Astrocyte of the hippocampus (primary cell): Measurements from ENCODE around the gene PSMD13.
"Not testable (repeated sequence)": the region's sequence is repeated elsewhere in the genome, so short reads cannot be mapped to it uniquely, and the experiment has no call there.

ENCODE experiments used
- DNase-seq: peaks from one replicate; pipeline ENCODE4 v3.0.0; 2011; ENCODE audit warnings: low read depth, low spot score

Gene PSMD13

DNA sequence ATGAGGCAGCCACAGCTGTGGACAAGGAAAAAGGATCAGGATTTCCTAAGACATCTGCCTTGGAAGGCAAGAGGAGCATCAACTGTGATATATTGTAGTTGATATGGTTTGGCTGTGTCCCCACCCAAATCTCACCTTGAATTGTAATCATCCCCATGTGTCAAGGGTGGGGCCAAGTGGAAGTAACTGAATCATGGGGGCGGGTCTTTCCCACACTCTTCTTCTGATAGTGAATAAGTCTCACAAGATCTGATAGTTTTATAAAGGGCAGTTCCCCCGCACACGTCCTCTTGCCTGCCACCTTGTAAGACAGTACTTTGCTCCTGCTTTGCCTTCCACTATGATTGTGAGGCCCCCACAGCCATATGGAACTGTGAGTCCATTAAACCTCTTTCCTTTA lies 19.1 kb upstream of the PSMD13 start:
- no peak for DNase-seq

DNA sequence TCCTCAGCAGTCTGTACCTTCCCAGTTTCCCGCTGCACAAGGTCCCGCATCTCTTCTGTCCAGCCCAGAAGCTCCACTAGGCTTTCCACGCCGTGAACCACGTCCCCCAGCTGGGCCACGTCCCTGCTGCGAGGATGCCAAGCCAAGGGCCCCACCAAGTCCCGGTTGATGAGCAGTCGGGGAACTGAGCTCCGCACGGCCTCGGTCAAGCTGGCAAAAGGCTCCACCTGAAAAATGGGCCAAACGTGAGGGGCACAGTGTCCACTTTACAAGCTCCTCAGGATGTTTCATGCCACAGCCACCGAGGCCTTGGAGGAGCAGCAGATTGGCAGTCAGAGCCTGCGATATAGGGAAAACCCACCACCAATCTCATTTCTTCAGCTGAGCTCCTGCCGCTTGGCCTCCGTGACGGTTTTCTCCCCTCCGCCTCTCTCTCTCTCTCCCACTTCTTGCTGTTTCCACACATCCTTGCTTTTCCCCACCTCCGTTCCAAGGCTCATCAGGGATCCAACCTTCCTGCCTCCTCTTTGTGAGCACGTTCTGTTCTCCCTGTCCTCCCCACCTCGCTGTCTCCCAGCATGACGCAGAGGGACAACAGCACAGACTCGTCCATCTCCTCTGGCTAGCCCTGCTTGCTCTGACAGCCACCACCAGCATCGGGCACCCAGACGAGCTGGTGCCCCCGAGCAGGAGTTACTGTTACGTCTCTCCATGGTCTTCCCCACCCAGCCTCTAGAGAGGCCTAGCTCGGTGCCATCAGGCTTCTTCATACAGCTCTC lies 17.8 kb upstream of the PSMD13 start:
- no peak for DNase-seq

DNA sequence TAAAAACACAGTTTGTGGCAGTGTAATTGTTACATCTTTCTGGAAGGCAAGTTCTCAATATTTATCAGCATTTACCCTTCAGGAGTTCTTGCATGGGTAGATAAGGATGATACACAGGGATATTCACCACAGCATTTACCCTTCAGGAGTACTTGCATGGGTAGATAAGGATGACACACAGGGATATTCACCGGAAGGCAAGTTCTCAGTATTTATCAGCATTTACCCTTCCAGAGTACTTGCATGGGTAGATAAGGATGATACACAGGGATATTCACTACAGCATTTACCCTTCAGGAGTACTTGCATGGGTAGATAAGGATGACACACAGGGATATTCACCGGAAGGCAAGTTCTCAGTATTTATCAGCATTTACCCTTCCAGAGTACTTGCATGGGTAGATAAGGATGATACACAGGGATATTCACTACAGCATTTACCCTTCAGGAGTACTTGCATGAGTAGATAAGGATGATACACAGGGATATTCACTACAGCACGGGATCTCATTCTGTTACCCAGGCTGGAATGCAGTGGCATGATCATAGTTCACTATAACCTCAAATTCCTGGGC lies 16.0 kb upstream of the PSMD13 start:
- not testable (repeated sequence) for DNase-seq

DNA sequence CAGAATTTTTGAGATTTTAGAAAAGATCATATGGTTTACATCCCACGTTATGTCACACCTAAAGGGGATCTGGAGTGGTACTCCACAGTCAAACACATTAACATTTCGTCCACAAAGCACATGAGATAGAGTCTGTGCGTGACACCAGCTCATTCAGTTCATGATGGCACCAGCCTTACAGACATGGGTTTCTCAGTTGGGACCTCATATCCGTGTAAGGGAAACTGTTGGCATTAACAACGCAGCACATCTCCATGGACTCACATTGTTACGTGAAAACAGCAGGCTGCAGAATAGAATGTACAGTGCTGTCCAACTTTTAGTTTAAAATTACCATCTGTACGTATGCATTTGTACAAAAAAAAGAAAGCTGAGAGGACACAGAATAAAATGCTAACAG lies 15.2 kb upstream of the PSMD13 start:
- DNase-seq, result no peak

DNA sequence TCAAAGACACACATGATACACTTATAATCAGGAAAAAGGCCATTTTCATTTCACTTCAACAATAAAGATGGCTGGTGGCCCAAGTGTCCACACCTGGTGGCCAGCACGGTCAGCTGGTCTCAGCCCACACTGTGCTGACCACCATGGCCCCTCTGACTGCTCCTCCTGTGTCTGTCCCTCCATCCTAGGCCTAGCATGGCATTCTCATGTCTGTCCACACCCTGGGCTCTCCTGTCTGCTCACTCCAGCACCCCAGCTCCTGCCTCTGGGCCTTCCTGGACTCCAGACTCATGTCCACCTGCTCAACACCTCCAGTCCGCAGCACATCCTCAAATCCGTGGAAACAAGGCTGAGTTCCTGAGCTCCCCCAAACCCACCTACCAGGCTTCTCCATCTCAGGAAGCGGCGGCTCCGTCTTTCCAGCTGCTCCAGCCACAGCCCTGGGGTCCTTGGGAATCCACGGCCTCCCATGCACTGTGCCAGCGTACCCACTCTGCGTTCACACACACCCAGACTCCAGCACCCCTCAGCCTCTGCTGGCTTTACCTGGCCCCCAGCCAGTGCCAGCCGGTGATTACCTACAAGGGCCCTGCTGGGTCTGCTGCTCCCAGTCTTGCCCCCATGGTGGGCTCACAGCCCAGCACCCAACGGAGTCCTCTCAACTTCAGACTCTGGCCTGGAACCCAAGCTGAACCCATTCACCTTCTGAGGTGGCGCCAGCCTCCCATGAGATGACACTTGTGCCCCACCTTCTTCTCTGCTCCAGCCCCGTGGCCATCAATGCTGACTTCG lies 14.6 kb upstream of the PSMD13 start:
- no peak for DNase-seq

DNA sequence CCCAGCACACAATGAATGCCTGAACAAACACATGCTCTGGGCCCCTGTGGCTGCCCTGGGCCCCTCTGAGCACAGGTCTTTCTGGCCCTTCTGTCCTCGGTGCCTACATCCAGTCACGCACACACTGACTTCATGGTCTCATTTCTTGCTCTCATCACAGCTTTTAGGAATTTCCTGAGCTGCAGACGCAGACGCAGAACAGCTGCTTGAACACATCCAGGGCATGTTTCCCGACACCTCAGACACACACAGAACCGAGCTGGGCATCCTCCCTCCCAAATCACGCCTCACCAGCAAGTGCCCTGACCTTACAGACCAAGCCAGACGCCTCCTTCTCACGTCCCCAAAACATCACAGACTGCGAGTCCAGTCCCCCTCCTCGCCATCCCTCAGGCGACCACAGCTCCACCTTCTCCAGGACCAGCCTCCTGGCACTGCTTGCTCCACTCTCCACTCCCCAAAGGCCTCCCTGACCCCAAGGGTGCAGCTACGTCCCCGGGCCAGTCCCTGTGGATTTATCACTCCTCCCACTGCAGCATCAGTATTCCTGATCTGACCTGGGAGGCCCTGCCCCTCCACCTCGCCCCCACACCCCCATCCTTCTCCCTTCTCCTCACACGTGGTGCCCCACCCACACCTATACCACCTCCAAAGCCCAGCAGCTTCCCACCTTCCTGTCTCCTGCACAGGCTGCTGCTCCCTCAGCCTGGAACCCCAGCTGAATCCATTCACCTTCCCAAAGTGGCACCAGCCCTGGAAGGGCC lies 13.6 kb upstream of the PSMD13 start:
- no peak for DNase-seq

DNA sequence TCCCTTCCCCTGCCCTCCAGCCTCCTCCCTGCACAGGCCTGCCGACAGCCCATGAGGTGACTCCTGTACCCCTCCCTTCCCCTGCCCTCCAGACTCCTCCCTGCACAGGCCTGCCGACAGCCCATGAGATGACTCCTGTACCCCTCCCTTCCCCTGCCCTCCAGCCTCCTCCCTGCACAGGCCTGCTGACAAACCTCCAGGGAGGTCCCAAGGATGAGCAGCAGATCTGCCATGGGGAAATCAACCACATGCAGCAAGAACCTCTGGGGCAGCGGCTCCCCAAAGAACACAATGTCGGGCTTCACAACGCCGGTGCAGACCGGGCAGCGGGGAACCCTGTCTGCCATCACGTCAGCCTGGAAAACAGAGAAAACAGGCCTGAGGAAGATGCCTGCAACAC lies 12.9 kb upstream of the PSMD13 start:
- no peak for DNase-seq

DNA sequence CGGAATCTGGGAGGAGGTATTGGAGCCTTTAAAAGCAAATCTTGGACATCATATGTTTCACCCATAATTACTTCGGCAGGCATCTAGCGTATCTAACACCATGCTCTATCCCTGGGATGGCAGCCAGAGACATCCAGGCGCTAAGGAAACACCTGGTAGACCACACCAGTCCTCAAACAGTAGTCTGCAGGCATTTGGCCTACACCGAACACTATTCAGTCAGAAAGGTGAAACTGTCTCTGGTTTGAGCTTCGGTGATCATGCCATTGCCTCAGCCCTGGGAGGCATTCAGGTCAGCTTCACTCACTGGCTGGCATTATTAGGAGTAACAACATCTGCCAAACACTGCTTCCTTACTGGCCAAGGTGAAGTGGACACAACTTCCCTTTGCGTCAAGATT lies 12.4 kb upstream of the PSMD13 start:
- no peak for DNase-seq

DNA sequence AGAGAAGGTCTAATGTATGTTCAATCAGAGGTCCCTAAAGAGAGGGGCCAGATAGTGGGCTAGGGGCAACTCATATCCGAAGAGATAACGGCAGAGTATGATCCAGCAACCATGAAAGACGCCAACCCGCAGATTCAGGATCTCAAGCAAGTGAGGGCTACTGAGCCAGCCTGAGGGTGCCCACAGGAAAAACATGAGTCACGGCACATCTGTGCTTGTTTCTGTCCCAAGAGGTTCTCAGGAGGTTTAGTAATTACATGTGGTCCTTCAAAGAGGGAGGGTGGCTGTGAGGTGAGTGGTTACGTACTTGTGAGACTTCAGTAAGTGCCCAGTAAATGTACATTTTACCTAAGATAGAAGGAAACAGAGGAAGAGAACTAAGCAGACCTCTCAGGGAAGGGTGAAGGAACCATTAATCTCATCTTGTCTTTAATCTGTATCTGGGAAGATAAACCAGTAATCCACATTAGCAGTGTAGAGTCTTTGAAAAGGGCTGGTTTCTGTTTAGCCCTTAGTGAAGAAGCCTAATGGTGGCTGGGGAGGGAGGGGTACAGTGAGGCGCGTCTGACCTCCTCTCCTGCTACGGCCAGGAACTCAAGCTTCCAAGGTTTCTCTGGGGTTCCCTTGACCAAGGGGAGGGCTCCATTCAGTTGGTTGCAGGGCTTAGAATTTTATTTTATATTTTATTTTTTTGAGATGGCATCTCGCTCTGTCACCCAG lies 10.9 kb upstream of the PSMD13 start:
- DNase-seq, result no peak

DNA sequence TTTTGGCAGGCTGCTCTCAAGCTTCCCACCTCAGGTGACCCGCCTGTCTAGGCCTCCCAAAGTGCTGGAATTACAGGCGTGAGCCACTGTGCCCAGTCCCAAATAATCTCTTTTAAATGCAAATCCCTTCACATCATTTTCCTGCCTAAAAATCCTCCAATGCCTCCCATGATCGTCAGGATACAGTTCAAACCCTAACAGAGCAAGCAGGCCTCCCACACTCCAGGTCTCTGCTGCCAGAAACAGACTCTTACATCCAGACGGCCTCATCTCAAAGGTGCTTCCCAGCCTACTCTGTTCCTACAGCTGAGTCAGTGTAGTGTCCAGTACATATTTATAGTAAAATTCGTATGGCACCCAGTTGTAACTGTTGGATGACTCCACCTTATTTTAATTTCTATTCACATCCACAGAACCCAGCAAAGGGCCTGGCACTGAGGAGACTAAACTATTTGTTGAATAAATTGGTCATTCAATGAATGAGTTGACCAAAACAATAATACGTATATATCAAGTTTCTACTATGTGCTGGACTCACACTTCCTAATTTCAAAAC lies 8.9 kb upstream of the PSMD13 start:
- no peak for DNase-seq

DNA sequence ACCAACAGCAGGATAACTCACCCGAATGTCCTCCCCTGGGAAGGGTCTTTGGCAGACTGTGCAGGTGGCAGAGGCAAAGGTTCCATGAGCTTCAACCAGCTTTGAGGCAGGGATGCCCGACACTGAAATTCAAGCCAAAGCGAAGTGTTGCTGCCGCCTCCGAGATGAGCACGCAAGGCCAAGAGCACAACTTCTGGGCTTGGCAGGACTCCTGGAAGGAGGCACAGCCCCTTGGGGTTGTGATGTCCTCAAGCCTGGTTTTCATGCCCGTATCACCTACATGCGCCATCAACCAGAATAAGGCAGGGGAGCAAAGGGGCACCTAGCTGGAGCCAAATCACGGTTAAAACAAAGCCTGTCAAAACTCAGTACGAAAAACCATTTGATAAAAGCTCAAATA lies 6.3 kb upstream of the PSMD13 start:
- no peak for DNase-seq

DNA sequence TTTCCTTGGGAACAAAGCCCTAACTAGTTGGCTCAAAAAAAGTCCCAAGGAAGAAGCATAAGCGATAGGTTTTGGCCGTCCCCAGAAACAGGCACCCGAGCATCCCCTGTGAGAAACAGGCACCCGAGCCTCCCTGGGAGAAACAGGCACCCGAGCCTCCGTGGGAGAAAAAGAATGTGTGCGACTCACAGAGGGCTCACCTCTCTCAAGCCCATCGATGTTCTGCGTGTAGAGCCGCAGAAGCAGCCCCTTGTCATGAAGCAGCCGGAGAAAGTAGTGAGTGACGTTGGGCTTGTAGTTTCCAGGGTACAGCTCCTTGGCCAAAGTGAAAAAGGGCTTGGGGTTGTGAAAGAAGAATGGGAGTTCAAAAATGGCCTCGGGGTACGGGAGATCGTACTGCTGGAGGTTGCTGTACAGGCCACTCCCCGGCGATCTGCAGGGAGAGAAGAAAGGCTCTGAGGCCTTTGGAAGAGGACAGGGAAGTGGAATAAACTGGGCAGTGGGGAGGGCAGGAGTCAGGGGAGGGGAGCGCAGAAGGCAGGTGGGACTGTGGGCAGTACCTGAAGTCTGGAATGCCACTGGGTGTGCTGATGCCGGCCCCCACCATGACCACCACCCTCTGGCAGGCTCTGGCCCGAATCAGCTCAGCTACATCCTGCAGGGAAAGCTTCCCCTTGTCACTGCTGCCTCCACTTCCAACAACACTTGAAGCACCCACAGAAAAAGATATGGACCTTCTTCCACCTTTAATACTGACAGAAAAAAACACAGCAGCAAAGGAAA lies 3.8 kb upstream of the PSMD13 start:
- no peak for DNase-seq

DNA sequence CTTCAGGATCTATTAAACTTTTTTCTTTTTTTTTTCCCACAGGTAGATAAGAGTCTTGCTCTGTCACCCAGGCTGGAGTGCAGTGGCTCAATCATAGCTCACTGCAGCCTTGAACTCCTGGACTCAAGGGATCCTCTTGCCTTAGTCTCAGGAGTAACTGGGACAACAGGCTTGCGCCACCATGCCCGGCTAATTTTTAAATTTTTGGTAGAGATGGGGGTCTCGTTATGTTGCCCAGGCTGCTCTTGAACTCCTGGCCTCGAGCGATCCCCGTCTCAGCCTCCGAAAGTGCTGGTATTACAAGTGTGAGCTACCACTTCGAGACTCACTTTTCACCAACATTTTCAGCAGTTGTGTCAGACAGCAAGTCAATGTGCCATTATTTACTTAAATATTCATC lies 1.6 kb upstream of the PSMD13 start:
- DNase-seq, result no peak

DNA sequence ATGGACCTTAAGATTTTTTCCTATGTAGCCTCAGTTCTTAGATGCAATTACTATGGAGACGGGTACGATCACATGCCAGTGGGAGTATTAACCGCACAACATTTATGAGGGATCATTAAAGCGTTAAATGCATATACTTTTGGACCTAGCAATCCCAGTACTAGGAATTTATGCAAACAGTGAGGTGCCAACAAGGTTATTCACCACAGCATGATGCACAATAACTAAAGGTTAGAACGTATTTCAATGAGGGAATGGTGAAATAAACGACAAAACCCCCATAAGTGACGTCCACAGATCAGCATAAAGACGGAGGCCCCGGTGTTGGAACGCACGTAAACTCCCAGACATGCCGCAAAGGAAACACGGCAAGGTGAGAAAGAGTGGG lies 1.2 kb upstream of the PSMD13 start:
- DNase-seq, result no peak

DNA sequence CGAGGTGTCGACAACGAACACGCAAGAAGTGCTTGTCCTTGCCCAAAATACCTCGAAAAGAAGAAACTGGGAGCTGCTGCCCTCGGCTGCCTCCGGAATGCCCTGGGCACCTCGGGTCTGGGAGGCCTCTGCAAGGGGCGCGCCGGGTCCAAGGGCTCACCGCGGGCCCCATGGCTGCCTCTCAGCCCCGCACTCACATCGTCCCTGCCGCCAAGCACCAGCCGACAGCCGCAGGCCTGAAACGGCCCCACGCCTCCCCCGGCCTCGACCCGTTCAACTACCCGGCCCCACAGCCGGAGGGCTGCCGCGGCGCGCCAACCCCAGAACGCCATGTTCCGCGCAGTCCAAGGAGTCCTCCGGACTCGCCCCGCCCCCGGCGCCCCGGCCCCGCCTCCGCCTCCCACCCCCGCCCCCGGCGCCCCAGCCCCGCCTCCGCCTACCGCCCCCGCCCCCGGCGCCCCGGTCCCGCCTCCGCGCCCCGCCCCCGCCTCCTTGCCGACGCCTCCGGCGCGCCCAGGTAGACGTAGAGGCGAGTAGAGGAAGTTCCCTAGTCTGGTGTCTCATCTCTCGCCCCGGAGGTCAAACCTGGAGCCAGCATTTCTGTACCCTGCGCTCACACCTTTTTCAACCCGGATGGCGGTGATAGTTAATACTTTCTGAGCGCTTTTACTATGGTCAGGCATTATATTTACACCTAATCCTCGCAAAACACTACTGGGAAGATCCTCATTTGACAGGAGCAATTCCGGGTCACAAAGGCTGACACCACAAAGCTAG lies 591 bp upstream of the PSMD13 start, which contains the start of gene SIRT3:
SIRT3 (minus strand) TSS at position 346 of the 777 bp plus-strand sequence; CDS start at position 332, 14 bp downstream.
- peak; percentile 90 for DNase-seq

DNA sequence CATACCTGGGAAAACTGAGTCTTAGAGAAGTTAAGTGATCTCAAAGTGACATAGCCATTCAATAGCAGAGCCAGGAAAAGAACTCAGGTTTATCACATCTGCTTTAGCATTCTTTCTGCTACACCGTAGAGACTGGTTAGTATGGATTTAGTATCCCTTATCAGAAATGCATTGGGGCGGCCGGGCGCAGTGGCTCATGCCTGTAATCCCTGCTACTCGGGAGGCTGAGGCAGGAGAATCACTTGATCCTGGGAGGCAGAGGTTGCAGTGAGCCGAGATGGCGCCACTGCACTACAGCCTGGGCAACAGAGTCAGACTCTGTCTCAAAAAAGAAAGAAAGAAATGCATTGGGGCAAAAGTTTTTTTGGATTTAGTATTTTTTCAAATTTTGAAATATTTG lies 1.6 kb downstream of the PSMD13 start:
- not testable (repeated sequence) for DNase-seq

DNA sequence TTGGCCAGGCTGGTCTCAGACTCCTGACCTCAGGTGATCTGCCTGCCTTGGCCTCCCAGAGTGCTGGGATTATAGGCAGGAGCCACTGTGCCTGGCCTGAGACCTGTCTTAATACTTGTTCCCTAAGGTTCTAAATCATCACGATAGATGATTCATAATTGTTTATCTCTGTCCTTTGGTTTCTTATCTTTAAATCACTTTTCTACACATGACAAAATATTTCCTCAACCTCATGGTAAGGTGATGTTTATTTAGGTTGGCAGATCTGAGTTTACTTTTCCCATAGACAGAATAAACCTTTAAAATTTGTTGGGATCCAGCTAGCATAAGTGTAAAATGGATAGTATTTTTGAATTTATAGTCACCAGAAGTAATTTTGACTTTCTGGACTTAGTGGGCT lies 3.5 kb downstream of the PSMD13 start:
- no peak for DNase-seq

DNA sequence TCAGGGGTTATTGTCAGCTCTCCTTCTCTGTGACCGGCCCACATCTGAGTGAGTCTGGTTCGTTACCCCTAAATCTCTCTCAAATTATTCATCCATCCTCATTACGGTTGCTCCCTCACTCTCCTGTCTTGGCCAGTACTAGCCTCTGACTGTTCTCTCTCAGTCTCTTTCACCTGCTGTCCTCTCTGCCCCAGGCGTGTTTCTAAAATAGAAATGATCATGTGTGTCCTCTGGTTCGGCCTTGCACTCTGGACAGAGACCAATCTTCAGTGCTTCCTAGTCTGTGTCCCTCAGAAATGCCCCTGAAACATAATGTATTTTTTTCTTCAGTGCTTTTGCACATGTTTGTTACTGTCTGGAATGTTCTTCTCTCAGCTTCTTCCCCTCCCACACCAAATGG lies 4.9 kb downstream of the PSMD13 start:
- no peak for DNase-seq

DNA sequence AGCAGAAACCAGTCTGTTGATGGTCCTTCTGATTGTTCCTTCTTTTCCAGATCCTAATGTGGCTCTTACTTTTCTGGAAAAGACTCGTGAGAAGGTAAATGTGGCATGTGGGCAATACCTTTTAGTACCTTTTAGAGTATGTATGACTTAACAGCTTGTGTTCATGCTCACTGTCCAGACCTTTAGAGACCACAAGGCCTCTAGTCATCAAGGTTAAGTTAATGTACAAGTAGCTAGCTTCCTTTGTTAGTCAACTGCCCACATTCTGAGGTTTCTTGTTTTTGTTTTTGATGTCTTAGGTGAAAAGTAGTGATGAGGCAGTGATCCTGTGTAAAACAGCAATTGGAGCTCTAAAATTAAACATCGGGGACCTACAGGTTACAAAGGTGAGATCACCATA lies 7.6 kb downstream of the PSMD13 start:
- no peak for DNase-seq
